Activated CD8-positive, alpha-beta memory T cell treated with anti-CD3 and anti-CD28 coated beads, Interleukin-2, amount 50 U/mL, for 4 hours (primary cell): ENCODE data around the gene FLVCR2.

Experiments
- DNase-seq: peaks from one replicate; pipeline ENCODE4 v3.0.0-alpha.2; 2020

The FLVCR2 gene

GRCh38 chr14:75559045-75559444, 19.4 kb upstream of the FLVCR2 start:
- no peak for DNase-seq

GRCh38 chr14:75559451-75560222, 18.8 kb upstream of the FLVCR2 start:
- peak; percentile 30 for DNase-seq

GRCh38 chr14:75561013-75561432, 17.4 kb upstream of the FLVCR2 start:
- peak; percentile 52 for DNase-seq

- DNase-seq = peak; percentile 36
These were observed 16.3 kb upstream of the FLVCR2 start for GRCh38 chr14:75562089-75562488.

- DNase-seq = no peak
These were observed 15.9 kb upstream of the FLVCR2 start for GRCh38 chr14:75562489-75562888.

GRCh38 chr14:75563931-75564330, 14.5 kb upstream of the FLVCR2 start:
- DNase-seq = no peak

- no peak for DNase-seq
These were observed 13.4 kb upstream of the FLVCR2 start for GRCh38 chr14:75565056-75565455.

- peak; percentile 66 for DNase-seq
These were observed 12.1 kb upstream of the FLVCR2 start for GRCh38 chr14:75566321-75566720.

- no peak for DNase-seq
These were observed 11.7 kb upstream of the FLVCR2 start for GRCh38 chr14:75566752-75567151.

- DNase-seq = no peak
These were observed 10.3 kb upstream of the FLVCR2 start for GRCh38 chr14:75568140-75568539.

- no peak for DNase-seq
These were observed 9.6 kb upstream of the FLVCR2 start for GRCh38 chr14:75568791-75569190.

- DNase-seq = no peak
These were observed 7.6 kb upstream of the FLVCR2 start for GRCh38 chr14:75570797-75571196.

- DNase-seq = no peak
These were observed 6.3 kb upstream of the FLVCR2 start for GRCh38 chr14:75572104-75572503.

GRCh38 chr14:75577090-75577489, 1.3 kb upstream of the FLVCR2 start:
- no peak for DNase-seq

- peak; percentile 67 for DNase-seq
These were observed 705 bp upstream of the FLVCR2 start for GRCh38 chr14:75577729-75578101.

- no peak for DNase-seq
These were observed 442 bp downstream of the FLVCR2 start for GRCh38 chr14:75578786-75579337.

- DNase-seq = no peak
These were observed 981 bp downstream of the FLVCR2 start for GRCh38 chr14:75579338-75579864.

- DNase-seq = no peak
These were observed 1.5 kb downstream of the FLVCR2 start for GRCh38 chr14:75579882-75580281.

- no peak for DNase-seq
These were observed 9.0 kb downstream of the FLVCR2 start for GRCh38 chr14:75587388-75587787.

- no peak for DNase-seq
These were observed 11.5 kb downstream of the FLVCR2 start for GRCh38 chr14:75589931-75590330.

GRCh38 chr14:75591331-75591946, 13.0 kb downstream of the FLVCR2 start:
- no peak for DNase-seq

- no peak for DNase-seq
These were observed 13.7 kb downstream of the FLVCR2 start for GRCh38 chr14:75591987-75592575.

GRCh38 chr14:75595226-75595625, 16.8 kb downstream of the FLVCR2 start:
- no peak for DNase-seq

- no peak for DNase-seq
These were observed 18.7 kb downstream of the FLVCR2 start for GRCh38 chr14:75597149-75597548.
